ENCODE measurements around the gene CD300A. TPM values are rescaled to one million over a fixed set of nuclear protein-coding genes. Genes with fewer than 3 reads are reported as not detected.

CD300A gene
- not detected in 2 replicates for total RNA-seq

DNA sequence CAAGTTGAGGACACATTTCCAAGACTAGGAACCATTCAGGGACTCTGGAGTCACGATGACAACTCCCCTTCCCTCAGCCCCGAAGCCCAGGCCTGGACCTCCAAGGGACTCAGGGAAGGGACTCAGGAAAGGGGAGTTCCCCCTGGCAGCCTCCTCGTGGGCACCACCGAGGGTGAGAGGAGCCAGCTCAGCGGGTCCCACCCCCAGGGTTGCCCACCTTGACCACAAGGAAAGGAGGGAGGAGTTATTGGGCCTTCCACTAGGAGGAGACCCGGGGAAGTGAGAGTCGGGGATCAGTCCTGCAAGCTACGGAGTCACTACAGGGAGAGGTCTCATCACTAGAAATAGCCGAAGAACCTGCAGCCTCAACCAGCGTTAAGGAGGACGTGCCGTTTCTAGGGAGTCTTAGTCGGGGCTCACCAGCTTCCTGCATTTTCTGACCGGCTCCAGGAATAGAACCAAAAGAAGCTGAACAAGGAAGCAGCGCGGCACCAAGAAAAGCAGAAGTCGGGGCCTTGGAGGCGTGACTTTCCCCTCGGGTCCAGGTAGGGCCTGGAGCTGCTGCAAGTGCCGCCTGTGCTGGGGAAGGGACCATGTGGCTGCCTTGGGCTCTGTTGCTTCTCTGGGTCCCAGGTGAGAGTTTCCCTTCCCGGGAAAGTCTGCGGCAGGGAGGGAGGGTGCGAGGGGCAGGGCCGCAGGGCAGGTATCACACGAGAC, at the start of gene CD300A:
Gene CD300A (plus strand): TSS at position 524 of the 717 bp plus-strand sequence. CDS start 70 bp downstream, at position 594.

DNA sequence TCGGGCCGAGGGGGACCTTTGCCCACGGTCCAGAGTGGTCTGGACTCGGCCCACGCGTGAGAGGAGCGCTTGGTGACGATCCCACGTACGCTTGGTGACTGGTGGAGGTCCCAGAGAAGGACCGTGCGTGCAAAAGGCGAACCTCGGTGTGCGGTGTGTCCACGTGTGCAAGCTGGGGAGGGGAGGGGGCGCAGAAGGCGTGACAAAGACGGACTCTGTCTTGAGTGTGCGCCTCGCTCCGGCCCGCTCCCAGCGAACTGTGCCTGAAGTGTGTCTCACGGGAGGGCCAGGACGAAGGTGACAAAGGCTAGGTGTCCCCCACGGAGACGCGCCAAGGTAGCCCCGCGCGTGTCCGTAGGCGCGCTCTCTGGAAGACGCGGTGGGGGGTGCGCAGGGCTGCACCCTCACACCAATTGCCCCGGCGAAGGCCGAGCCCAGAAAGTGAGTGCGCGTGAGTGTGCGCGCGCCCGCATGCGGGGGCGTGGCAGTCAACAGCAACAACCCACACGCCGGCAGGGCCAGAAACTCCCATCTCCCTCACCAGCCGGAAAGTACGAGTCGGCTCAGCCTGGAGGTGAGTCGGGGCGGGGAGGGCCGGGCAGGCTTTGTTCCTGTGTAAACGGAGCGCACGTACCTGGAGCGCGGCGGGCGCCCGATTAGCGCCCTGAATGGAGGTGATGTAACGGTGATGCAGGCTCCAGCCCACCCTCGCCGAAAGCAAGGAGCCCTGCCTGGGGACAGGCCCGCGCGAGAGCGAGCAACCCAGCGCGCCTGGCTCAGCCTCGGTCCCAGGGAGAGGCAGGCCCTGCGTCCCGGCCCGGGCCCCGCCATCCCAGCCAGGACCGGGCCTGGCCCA, 34.6 kb upstream of the CD300A start, which contains the start of gene GPRC5C:
Gene GPRC5C (plus strand): TSS at position 521 of the 856 bp plus-strand sequence. CDS start 7,689 bp downstream, outside the sequence.

DNA sequence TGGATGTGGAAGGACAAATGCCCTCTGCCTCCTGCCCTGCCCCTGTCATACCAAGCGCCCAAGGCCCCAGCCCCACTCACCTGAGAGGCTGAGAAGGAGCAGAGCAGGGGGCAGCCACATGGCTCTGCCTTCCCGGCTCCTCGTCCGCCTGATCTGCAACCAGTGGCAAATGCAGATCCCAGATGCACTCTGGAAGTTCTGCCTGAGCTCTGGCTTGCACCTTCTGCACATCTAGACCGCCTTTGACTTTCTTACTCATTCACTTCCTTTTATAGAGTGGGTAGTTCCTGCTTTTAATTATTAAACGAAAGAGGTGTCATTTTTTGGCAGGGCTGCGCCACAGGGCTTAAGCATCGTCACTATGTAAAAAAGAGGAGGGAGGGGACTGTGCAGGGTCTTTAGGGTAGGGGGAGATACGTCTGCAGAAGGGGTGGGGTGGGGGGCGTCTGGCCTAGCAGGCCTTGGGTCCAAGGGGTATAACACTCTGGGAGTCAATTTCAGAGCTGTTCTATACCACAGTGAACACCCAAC, 64.9 kb downstream of the CD300A start, which contains the start of gene CD300LB:
Gene CD300LB (minus strand): TSS at position 245 of the 531 bp plus-strand sequence. CDS start 125 bp downstream, at position 120.

Other genes starting within 250 kb of the CD300A start
- not detected in 2 replicates for gene DNAI2, start 192.4 kb upstream of the CD300A start, total RNA-seq
- not detected in 2 replicates for gene KIF19, start 140.4 kb upstream of the CD300A start, total RNA-seq
- not detected in 2 replicates for gene BTBD17, start 104.8 kb upstream of the CD300A start, total RNA-seq
- not detected in 2 replicates for gene GPR142, start 99.1 kb upstream of the CD300A start, total RNA-seq
- gene GPRC5C, start 34.5 kb upstream of the CD300A start, total RNA-seq: not detected in 2 replicates
- gene CD300LB, start 64.8 kb downstream of the CD300A start, total RNA-seq: not detected in 2 replicates
- not detected in 2 replicates for gene CD300C, start 79.5 kb downstream of the CD300A start, total RNA-seq
- not detected in 2 replicates for gene CD300H, start 100.9 kb downstream of the CD300A start, total RNA-seq
- gene CD300LD, start 125.6 kb downstream of the CD300A start, total RNA-seq: not detected in 2 replicates
- gene CD300E, start 157.1 kb downstream of the CD300A start, total RNA-seq: not detected in 2 replicates
- gene CD300LF, start 246.3 kb downstream of the CD300A start, total RNA-seq: not detected in 2 replicates

Measured in epithelial cell of umbilical artery (primary cell).